DOHH2 (cell line): ENCODE data around the gene ZNF211.

Experiments used
- CTCF ChIP-seq: fragments of 200-600 bp; sonication (generic); IDR thresholded peaks from one replicate; pipeline ENCODE4 v1.5.1; 2014; ENCODE audit warnings: antibody characterized with exemption, mild to moderate bottlenecking, low read depth, low read length; ENCODE audit not compliant: poor library complexity, severe bottlenecking
- EZH2phosphoT487 ChIP-seq: fragments of 200-600 bp; sonication (generic); IDR thresholded peaks from 2 replicates; pipeline ENCODE4 v1.6.1; 2017; ENCODE audit warnings: borderline replicate concordance, mild to moderate bottlenecking, antibody characterized with exemption, low read length, moderate library complexity, mixed read lengths

DNA sequence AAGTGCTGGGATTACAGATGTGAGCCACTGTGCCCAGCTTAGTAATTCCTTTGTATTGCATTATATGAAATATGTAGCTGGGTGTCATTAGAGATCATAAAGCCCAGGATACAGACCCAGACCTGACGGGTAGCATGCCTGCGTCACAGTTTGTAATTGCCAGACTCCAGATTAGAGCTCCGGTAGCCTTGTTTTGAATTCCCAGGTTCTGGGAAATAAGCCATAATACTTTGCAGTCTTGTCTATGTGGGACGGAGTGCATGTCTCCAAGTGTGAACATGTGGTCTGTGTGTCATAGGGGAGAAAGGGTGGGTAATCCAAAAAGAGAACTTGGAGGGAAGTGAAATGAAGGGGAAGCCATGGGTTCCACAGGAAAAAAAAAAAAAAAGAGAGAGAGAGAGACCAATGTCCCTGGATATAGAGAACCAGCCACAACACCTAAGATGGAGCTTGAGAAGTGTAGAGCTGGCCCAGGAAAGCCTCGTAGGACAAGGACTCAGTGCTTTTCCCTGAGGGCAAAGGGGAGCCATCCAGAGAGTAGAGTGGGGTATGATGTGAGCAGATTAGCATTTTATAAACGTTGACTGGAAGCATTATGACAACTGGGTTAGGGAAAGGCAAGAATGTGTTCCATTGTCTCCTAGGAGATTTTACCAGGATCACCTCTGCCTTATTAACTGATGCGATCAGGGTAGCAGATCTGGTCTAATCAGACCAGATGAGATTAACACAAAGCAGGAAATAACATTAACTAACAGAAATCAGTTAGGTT lies 38.3 kb downstream of the ZNF211 start:
- no peak for TF ChIP-seq CTCF
- no peak for TF ChIP-seq EZH2phosphoT487
